ENCODE measurements around the gene AMHR2.
"Not testable (repeated sequence)": the region's sequence is repeated elsewhere in the genome, so short reads cannot be mapped to it uniquely, and the experiment has no call there.

AMHR2 gene

GRCh38 chr12:53423597-53423996 lies at the start of gene AMHR2:
TSS of gene AMHR2 (plus strand) at chr12:53423855. CDS start at chr12:53423935, 80 bp downstream.
- DNase-seq: no peak

DNA sequence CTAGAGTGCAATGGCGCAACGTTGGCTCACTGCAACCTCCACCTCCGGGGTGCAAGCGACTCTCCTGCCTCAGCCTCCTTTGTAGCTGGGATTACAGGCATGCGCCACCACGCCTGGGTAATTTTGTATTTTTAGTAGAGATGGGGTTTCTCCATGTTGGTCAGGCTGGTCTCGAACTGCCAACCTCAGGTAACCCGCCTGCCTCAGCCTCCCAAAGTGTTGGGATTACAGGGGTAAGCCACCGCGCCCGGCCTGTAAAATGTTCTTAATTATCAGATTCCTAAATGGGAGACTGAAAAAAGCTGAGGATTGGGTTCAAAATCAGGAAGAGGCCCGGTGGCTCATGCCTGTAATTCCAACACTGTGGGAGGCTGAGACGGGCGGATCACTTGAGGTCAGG lies 49.4 kb upstream of the AMHR2 start:
- DNase-seq: not testable (repeated sequence)

- DNase-seq: no peak
Measured at GRCh38 chr12:53376747-53377146, 46.9 kb upstream of the AMHR2 start.

DNA sequence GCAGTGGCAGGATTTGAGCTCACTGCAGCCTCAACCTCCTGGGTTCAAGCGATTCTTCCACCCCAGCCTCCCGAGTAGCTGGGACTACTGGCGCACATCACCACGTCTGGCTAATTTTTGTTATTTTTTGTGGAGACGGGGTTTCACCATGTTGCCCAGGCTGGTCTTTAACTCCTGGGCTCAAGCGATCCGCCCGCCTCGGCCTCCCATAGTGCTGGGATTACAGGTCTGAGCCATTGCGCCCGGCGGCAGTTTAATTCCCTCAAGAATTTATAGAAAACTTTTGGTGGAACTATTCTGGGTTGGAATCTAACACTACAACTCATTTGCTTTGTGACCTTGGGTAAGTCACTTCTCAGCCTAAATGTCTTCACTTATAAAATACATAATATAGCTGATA lies 45.4 kb upstream of the AMHR2 start:
- no peak for DNase-seq

DNA sequence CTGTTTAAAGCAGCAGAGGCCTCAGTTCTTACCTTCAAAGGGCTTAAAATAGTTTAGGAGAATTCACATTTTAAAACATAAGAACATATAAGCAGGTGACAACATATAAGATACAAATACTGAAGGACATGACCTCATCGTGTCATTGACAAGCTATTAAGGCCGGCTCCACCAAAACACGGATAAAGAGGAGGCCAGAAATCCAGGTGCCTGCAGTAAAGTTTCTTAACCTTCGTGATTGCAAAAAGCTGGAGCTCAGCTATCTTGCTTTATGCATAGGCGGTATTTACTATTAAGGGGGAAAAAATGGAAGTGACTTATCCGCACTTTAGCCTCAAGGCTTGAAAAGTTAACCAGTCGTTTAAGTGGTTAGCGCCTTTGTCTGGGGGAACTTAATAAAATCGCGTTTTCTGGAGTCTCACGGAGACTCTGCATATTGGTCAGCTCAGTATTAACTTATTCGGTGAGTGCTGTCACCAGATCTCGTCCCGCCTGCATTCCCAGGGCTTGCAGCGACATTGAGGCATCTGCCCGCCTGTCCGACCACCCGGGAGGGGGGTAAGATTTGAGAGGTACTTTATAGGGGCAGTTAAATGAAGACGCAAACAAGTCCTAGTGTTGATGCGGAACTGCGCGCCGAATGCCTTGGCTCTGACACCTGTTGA lies 44.8 kb upstream of the AMHR2 start:
- no peak for DNase-seq

GRCh38 chr12:53379389-53380103 lies 44.1 kb upstream of the AMHR2 start:
- DNase-seq: peak; percentile 100

DNA sequence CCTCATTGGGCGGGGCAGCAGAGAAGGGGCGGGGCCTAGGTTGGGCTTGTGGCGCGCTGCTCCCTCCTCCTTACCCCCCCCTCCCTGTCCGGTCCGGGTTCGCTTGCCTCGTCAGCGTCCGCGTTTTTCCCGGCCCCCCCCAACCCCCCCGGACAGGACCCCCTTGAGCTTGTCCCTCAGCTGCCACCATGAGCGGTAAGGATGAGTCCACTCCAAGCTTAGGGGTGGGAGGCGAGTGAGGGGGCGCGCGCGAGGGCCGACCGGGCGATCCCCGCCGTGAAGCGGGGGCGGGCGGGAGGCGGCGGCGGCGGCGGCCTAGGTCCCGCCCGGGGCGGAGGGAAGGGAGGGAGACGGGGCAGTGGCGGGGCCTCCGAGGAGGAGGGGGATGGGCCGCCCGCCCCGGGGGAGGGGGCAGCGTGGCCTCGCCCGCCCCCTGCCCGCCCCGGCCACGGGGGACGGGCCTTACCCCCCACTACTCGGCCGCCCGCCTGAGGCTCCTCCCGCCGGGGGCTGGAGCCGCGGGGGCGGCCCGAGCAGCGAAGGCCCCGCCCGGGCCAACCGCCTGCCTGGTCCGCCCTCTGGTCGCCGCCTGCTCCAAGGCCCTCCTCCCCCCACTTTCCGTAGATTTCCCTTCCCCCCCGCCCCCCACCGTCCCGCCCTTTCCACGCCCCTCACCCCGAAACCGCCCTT lies 43.4 kb upstream of the AMHR2 start, which contains the start of gene SP1:
TSS of gene SP1 (plus strand) at position 73 of the 690 bp plus-strand sequence. CDS start at position 189, 116 bp downstream.
- DNase-seq: peak; percentile 87

DNA sequence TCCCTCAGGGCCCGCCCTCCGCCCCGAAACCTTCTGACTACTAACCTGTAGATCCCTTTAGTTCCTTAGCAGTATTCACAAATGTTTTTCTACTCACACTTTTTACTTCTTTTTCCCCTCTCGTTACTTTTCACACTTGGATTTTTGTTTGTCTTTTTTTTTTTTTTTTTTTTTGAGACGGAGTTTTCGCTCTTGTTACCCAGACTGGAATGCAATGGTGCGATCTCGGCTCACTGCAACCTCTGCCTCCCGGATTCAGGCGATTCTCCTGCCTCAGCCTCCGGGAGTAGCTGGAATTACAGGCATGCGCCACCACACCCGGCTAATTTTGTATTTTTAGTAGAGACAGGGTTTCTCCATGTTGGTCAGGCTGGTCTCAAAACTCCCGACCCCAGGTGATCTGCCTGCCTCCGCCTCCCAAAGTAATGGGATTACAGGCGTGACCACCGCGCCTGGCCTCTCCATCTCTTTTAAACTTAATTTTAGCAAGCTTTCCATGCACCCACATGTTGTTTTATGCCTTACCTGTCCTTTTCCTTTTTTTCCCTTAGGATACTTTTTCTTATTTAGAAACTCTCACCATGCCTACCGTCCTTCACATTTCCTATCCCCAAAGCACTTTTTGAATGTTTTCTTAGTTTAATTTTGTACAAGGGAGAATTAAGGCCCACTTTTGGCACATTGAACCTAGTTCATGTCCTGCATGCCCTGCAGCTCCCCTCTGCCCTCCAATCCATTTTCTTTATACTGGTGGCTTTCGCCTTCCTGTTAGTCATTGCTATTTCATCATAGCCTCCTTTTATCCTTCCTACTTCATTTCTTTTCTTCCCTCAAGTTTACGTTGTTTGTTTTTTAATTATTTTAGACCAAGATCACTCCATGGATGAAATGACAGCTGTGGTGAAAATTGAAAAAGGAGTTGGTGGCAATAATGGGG lies 42.6 kb upstream of the AMHR2 start:
- DNase-seq: no peak

- DNase-seq: no peak
Measured at GRCh38 chr12:53381731-53382630, 41.7 kb upstream of the AMHR2 start.

DNA sequence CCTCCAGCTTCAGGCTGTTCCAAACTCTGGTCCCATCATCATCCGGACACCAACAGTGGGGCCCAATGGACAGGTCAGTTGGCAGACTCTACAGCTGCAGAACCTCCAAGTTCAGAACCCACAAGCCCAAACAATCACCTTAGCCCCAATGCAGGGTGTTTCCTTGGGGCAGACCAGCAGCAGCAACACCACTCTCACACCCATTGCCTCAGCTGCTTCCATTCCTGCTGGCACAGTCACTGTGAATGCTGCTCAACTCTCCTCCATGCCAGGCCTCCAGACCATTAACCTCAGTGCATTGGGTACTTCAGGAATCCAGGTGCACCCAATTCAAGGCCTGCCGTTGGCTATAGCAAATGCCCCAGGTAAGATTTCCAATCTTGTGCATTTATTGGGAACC lies 40.4 kb upstream of the AMHR2 start:
- no peak for DNase-seq

GRCh38 chr12:53386381-53386780 lies 37.3 kb upstream of the AMHR2 start:
- DNase-seq: not testable (repeated sequence)

DNA sequence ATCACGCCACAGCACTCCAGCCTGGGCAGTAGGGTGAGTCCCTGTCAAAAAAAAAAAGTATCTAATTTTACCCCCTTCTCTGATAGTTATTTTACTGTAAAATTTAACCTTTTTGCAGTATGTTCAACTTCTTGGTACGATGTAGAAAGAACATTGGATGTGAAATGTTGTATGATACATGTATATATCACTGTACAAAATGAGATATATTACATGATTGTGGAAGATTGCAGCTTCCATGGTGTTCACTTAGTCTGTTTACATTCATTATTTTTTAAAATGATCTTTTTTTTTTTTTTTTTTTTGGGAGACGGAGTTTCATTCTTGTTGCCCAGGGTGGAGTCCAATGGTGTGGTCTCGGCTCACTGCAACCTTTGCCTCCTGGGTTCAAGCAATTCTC lies 34.7 kb upstream of the AMHR2 start:
- no peak for DNase-seq

- no peak for DNase-seq
Measured at GRCh38 chr12:53389702-53390101, 34.0 kb upstream of the AMHR2 start.

- no peak for DNase-seq
Measured at GRCh38 chr12:53391724-53392123, 31.9 kb upstream of the AMHR2 start.

GRCh38 chr12:53399896-53400295 lies 23.8 kb upstream of the AMHR2 start:
- no peak for DNase-seq

DNA sequence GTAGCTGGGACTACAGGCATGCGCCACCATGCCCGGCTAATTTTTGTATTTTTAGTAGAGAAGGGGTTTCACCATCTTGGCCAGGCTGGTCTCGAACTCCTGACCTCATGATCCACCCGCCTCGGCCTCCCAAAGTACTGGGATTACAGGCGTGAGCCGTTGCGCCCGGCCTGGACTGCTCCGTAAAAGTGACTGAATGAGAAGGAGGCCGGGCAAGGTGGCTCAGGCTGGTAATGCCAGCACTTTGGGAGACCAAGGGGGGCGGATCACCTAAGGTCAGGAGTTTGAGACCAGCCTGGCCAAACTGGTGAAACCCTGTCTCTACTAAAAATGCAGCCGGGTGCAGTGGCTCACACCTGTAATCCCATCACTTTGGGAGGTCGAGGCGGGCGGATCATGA lies 21.3 kb upstream of the AMHR2 start:
- not testable (repeated sequence) for DNase-seq

DNA sequence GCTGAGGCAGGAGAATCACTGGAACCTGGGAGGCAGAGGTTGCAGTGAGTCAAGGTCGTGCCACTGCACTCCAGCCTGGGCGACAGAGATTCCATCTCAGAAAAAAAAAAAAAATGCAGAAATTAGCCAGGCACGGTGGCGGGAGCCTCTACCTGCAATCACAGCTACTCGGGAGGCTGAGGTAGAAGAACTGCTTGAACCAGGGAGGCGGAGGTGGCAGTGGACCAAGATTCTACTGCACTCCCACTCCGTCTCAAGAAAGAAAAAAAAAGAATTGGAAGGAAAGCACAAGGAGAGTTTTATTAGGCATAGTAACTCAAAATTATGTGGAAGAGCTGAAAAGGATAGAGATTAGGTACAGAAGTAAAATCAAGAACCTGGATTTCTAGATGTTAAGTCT lies 20.8 kb upstream of the AMHR2 start:
- no peak for DNase-seq

DNA sequence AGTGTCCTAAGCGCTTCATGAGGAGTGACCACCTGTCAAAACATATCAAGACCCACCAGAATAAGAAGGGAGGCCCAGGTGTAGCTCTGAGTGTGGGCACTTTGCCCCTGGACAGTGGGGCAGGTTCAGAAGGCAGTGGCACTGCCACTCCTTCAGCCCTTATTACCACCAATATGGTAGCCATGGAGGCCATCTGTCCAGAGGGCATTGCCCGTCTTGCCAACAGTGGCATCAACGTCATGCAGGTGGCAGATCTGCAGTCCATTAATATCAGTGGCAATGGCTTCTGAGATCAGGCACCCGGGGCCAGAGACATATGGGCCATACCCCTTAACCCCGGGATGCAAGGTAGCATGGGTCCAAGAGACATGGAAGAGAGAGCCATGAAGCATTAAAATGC lies 12.7 kb upstream of the AMHR2 start:
- no peak for DNase-seq

GRCh38 chr12:53413485-53414204 lies 10.0 kb upstream of the AMHR2 start:
- DNase-seq: no peak

DNA sequence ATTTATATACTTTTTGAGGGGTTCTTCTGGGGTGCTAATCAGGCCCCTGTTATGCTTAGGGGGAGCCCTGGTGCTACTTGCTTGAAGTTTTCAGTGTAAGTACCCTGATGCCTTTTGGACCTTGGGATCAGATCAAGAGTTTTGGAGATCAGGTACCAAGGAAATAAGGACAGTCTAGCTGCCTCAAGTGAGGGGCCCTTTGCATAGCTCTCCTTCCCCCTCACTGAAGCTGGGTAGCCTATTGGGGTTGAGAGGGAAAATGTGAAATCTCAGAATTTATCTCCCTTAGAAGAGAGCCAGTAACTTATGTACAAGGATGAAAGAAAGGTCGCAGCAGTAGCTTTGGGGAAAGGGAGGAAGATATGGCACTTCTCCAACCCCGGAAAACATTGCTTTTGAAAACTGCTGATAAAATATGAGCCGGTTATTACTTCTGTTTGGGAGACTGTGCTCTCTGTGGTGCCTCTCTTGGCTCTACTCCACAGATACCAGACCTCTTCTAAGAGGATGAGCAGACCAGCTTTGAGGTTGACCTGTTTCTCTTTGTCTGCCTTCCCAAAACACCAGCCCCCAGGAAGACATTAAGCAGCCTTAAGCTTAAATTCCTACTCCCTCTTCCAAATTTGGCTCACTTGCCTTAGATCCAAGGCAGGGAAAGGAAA lies 8.8 kb upstream of the AMHR2 start:
- DNase-seq: no peak
